ENCODE data around the gene B4GALT1.

Gene B4GALT1

DNA sequence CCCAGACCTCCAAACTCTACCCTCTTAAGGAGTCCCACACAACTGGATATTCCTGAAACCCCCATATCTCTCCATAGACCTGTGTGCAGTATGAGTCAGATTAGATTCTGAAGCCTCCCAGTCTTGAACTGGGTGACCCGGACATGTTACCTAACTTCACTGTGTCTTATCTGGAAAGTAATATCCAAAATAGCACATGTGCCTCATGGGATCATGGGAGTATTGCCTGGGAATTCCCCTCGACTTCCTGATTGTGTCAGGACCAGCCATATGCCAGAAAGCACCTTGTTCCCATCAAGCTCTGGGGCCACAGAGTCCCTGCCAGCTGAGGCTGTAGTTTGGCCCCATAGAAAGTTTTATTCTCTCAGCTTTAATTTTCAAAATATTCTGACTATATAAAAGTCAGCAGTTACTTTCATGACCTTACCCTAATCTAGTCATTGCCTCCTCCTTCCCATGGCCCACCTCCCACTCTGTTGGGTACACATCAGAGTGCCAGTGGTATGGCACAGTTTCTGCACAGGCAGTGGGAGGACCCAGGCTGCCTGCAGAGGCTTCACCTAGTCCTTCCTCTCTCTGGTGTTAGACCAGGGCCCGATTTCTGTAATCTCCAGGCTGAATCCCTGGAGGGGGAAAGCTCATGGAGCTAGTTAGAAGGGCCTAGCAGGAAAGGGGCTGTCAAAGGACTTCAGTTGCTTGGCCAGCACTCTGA lies 19.5 kb upstream of the B4GALT1 start:
- peaks cover 2% of the 10 kb centered on the region for H3K4me1 ChIP-seq (ENCODE audit: control insufficient read depth, low read depth, low read length)
- H2AK5ac ChIP-seq (ENCODE audit: low read length): no peak overlapping the region
- no peak for DNase-seq
- no peaks in the 10 kb centered on the region for H3K79me2 ChIP-seq (ENCODE audit: control insufficient read depth, insufficient read depth, low read length)
- H3K4me3 ChIP-seq (ENCODE audit: low read length): no peak overlapping the region
- H4K8ac ChIP-seq (ENCODE audit: low read depth, low read length): no peak overlapping the region
- H3K4ac ChIP-seq (ENCODE audit: low read depth, low read length): no peak overlapping the region
- no peak overlapping the region for H4K5ac ChIP-seq (ENCODE audit: low read length)
- H3K18ac ChIP-seq (ENCODE audit: low read length): no peak overlapping the region
- no peak overlapping the region for H3K4me2 ChIP-seq (ENCODE audit: low read length)
- H3K27ac ChIP-seq (ENCODE audit: low read depth, low read length): no peak overlapping the region
- H3K23ac ChIP-seq (ENCODE audit: low read length): no peak overlapping the region
- no peaks in the 10 kb centered on the region for H3K27me3 ChIP-seq (ENCODE audit: insufficient read depth, low read length, poor library complexity)
- no peaks in the 10 kb centered on the region for H3K79me1 ChIP-seq (ENCODE audit: low read length)
- no peak overlapping the region for H3K9ac ChIP-seq (ENCODE audit: low read length)
- no peak overlapping the region for H2BK120ac ChIP-seq (ENCODE audit: low read depth, low read length)
- H3K36me3 ChIP-seq (ENCODE audit: control insufficient read depth, insufficient read depth, low read length): no peaks in the 10 kb centered on the region
- H2BK15ac ChIP-seq (replicated peaks; ENCODE audit: low read depth): no peak overlapping the region
- H2BK5ac ChIP-seq (ENCODE audit: low read length): no peak overlapping the region
- WGBS (ENCODE audit: extremely low coverage, insufficient coverage, low lambda C conversion rate): no CpG with 5 or more reads among the region's 3 CpGs
- H3K56ac ChIP-seq (ENCODE audit: low read length): no peak overlapping the region

DNA sequence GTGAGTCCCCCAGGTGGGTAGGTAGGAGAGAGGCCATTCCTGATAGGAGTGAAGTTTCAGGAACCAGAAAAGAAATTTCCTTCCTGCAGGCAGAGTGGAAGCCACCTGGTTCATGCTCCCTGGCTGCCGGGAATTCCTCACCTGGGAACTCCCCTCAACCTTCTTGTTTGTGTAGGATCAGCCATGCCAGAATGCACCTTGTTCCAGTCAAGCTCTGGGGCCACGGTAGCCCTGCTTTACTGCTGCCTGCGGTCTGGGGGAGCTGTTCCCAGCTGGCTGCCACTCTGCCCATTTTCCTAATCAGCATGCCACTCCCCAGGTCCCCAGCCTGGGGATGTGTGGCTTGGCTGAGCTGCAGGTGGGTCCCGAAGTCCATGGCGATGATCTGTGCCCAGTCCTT lies 18.7 kb upstream of the B4GALT1 start:
- peaks cover 2% of the 10 kb centered on the region for H3K4me1 ChIP-seq (ENCODE audit: control insufficient read depth, low read depth, low read length)
- no peak overlapping the region for H3K23ac ChIP-seq (ENCODE audit: low read length)
- H3K9ac ChIP-seq (ENCODE audit: low read length): no peak overlapping the region
- H3K4me3 ChIP-seq (ENCODE audit: low read length): no peak overlapping the region
- H3K27ac ChIP-seq (ENCODE audit: low read depth, low read length): no peak overlapping the region
- H2BK15ac ChIP-seq (replicated peaks; ENCODE audit: low read depth): no peak overlapping the region
- H3K79me2 ChIP-seq (ENCODE audit: control insufficient read depth, insufficient read depth, low read length): no peaks in the 10 kb centered on the region
- no peak overlapping the region for H3K18ac ChIP-seq (ENCODE audit: low read length)
- no peaks in the 10 kb centered on the region for H3K36me3 ChIP-seq (ENCODE audit: control insufficient read depth, insufficient read depth, low read length)
- H2BK5ac ChIP-seq (ENCODE audit: low read length): no peak overlapping the region
- H2BK120ac ChIP-seq (ENCODE audit: low read depth, low read length): no peak overlapping the region
- H3K79me1 ChIP-seq (ENCODE audit: low read length): no peaks in the 10 kb centered on the region
- H3K4ac ChIP-seq (ENCODE audit: low read depth, low read length): no peak overlapping the region
- H2AK5ac ChIP-seq (ENCODE audit: low read length): no peak overlapping the region
- H3K56ac ChIP-seq (ENCODE audit: low read length): no peak overlapping the region
- no peak overlapping the region for H4K8ac ChIP-seq (ENCODE audit: low read depth, low read length)
- no peaks in the 10 kb centered on the region for H3K27me3 ChIP-seq (ENCODE audit: insufficient read depth, low read length, poor library complexity)
- no peak overlapping the region for H3K4me2 ChIP-seq (ENCODE audit: low read length)
- no peak overlapping the region for H4K5ac ChIP-seq (ENCODE audit: low read length)
- no peak for DNase-seq
- WGBS (ENCODE audit: extremely low coverage, insufficient coverage, low lambda C conversion rate): no CpG with 5 or more reads among the region's 5 CpGs

DNA sequence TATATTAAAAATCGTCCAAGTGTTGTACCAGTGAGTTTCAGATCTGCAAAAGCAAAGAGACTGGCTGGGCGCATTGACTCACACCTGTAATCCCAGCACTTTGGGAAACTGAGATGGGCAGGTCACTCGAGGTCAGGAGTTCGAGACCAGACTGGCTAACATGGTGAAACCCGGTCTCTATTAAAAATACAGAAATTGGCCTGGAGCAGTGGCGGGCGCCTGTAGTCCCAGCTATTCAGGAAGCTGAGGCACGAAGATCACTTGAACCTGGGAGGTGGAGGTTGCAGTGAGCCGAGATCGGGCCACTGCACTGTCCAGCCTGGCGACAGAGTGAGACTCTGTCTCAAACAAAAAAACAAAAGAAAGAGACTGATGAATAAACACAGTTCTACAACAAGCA lies 18.3 kb upstream of the B4GALT1 start:
- Histone ChIP-seq H3K4me1 (ENCODE audit: control insufficient read depth, low read depth, low read length) (peaks cover 2% of the 10 kb centered on the region), H2BK15ac (replicated peaks; ENCODE audit: low read depth) (no peak overlapping the region), H2AK5ac (ENCODE audit: low read length) (no peak overlapping the region), H2BK5ac (ENCODE audit: low read length) (no peak overlapping the region), H3K79me1 (ENCODE audit: low read length) (no peaks in the 10 kb centered on the region), H3K27me3 (ENCODE audit: insufficient read depth, low read length, poor library complexity) (no peaks in the 10 kb centered on the region), H3K23ac (ENCODE audit: low read length) (no peak overlapping the region), H2BK120ac (ENCODE audit: low read depth, low read length) (no peak overlapping the region), H3K27ac (ENCODE audit: low read depth, low read length) (no peak overlapping the region), H4K5ac (ENCODE audit: low read length) (no peak overlapping the region), H3K9ac (ENCODE audit: low read length) (no peak overlapping the region), H3K18ac (ENCODE audit: low read length) (no peak overlapping the region), H3K79me2 (ENCODE audit: control insufficient read depth, insufficient read depth, low read length) (no peaks in the 10 kb centered on the region), H3K4ac (ENCODE audit: low read depth, low read length) (no peak overlapping the region), H3K56ac (ENCODE audit: low read length) (no peak overlapping the region), H3K4me2 (ENCODE audit: low read length) (no peak overlapping the region), H3K36me3 (ENCODE audit: control insufficient read depth, insufficient read depth, low read length) (no peaks in the 10 kb centered on the region), H4K8ac (ENCODE audit: low read depth, low read length) (no peak overlapping the region), H3K4me3 (ENCODE audit: low read length) (no peak overlapping the region)
- no peak for DNase-seq
- WGBS (ENCODE audit: extremely low coverage, insufficient coverage, low lambda C conversion rate): no CpG with 5 or more reads among the region's 11 CpGs

DNA sequence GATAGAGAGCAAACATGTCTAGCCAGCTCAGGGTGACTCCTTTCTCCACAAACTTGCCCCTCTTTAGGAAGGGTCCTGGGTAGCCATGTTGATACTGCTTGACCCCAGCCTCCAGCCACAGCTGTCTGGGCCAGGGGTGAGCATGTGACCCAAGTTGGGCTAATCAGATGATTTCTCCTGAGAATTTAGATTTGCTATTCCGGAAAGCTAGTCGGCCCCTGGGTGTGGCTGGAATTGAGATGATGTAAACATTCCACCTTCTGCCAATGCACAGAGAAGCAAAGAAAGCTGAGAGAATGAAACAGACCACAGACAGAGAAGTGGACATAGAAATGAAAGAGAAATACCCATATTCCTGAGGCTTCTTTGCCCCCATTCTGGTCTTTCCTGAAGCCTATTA lies 17.8 kb upstream of the B4GALT1 start:
- Histone ChIP-seq H3K4me2 (ENCODE audit: low read length) (no peak overlapping the region), H3K23ac (ENCODE audit: low read length) (no peak overlapping the region), H3K56ac (ENCODE audit: low read length) (no peak overlapping the region), H3K79me1 (ENCODE audit: low read length) (no peaks in the 10 kb centered on the region), H3K36me3 (ENCODE audit: control insufficient read depth, insufficient read depth, low read length) (no peaks in the 10 kb centered on the region), H3K9ac (ENCODE audit: low read length) (no peak overlapping the region), H3K27ac (ENCODE audit: low read depth, low read length) (no peak overlapping the region), H3K18ac (ENCODE audit: low read length) (no peak overlapping the region), H3K4me3 (ENCODE audit: low read length) (no peak overlapping the region), H2AK5ac (ENCODE audit: low read length) (no peak overlapping the region), H3K4me1 (ENCODE audit: control insufficient read depth, low read depth, low read length) (peaks cover 2% of the 10 kb centered on the region), H3K27me3 (ENCODE audit: insufficient read depth, low read length, poor library complexity) (no peaks in the 10 kb centered on the region), H3K79me2 (ENCODE audit: control insufficient read depth, insufficient read depth, low read length) (no peaks in the 10 kb centered on the region), H2BK5ac (ENCODE audit: low read length) (no peak overlapping the region), H2BK120ac (ENCODE audit: low read depth, low read length) (no peak overlapping the region), H2BK15ac (replicated peaks; ENCODE audit: low read depth) (no peak overlapping the region), H3K4ac (ENCODE audit: low read depth, low read length) (no peak overlapping the region), H4K8ac (ENCODE audit: low read depth, low read length) (no peak overlapping the region), H4K5ac (ENCODE audit: low read length) (no peak overlapping the region)
- DNase-seq: no peak
- no CpG with 5 or more reads among the region's 2 CpGs for WGBS (ENCODE audit: extremely low coverage, insufficient coverage, low lambda C conversion rate)

DNA sequence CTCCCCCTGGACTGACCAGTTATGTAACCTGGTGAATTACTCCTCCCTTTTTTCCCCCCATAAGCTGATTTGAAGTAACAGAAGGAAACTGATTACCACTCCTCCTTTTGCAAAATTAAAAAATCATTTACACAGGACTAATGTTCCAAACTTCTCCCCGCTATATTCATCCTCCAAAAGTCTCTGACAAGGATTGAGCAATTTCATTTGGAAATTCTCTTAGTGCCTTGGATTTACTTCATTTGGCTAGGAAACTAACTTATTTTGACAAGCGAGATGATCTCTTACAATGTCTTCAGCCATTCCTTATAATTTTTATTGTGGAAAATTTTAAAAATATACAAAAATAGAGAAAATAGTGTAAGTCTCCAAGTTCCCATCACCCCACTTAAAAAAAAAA lies 15.4 kb upstream of the B4GALT1 start:
- Histone ChIP-seq H3K27me3 (ENCODE audit: insufficient read depth, low read length, poor library complexity) (no peaks in the 10 kb centered on the region), H3K23ac (ENCODE audit: low read length) (no peak overlapping the region), H3K18ac (ENCODE audit: low read length) (no peak overlapping the region), H3K79me2 (ENCODE audit: control insufficient read depth, insufficient read depth, low read length) (no peaks in the 10 kb centered on the region), H2AK5ac (ENCODE audit: low read length) (no peak overlapping the region), H4K5ac (ENCODE audit: low read length) (no peak overlapping the region), H3K56ac (ENCODE audit: low read length) (no peak overlapping the region), H2BK120ac (ENCODE audit: low read depth, low read length) (no peak overlapping the region), H2BK5ac (ENCODE audit: low read length) (no peak overlapping the region), H3K4me2 (ENCODE audit: low read length) (no peak overlapping the region), H3K27ac (ENCODE audit: low read depth, low read length) (no peak overlapping the region), H3K4me1 (ENCODE audit: control insufficient read depth, low read depth, low read length) (no peaks in the 10 kb centered on the region), H4K8ac (ENCODE audit: low read depth, low read length) (no peak overlapping the region), H3K4me3 (ENCODE audit: low read length) (no peak overlapping the region), H3K79me1 (ENCODE audit: low read length) (no peaks in the 10 kb centered on the region), H3K4ac (ENCODE audit: low read depth, low read length) (no peak overlapping the region), H3K9ac (ENCODE audit: low read length) (no peak overlapping the region), H3K36me3 (ENCODE audit: control insufficient read depth, insufficient read depth, low read length) (no peaks in the 10 kb centered on the region), H2BK15ac (replicated peaks; ENCODE audit: low read depth) (no peak overlapping the region)
- no CpG with 5 or more reads among the region's 2 CpGs for WGBS (ENCODE audit: extremely low coverage, insufficient coverage, low lambda C conversion rate)
- no peak for DNase-seq
